Measurements from ENCODE around the gene KCNIP1. TPM values are rescaled to one million over a fixed set of nuclear protein-coding genes. Genes with fewer than 3 reads are reported as not detected.

Gene KCNIP1
- polyA plus RNA-seq, 1 donor from 2014 or later = 13.8 TPM

- H3K27me3 ChIP-seq (ENCODE audit: insufficient read depth, low read depth, low read length) = no peaks in the 10 kb centered on the region
- no peaks in the 10 kb centered on the region for H3F3A ChIP-seq (ENCODE audit: insufficient read depth, low read length, poor library complexity, severe bottlenecking)
- no peaks in the 10 kb centered on the region for H3K9me2 ChIP-seq (ENCODE audit: insufficient read depth, low read length)
- H2AFZ ChIP-seq (ENCODE audit: low read depth, low read length) = no peak overlapping the region
- H3K4me3 ChIP-seq (ENCODE audit: low read length) = no peak overlapping the region
- H4K20me1 ChIP-seq (ENCODE audit: insufficient read depth) = no peaks in the 10 kb centered on the region
- no peaks in the 10 kb centered on the region for H3K36me3 ChIP-seq (ENCODE audit: insufficient read depth, low read length)
- no peak overlapping the region for H3K9ac ChIP-seq (ENCODE audit: low read length)
- no peaks in the 10 kb centered on the region for H3K9me3 ChIP-seq (ENCODE audit: low read length)
- TF ChIP-seq CTCF (IDR thresholded peaks at IDR 0.05; ENCODE audit: poor library complexity, severe bottlenecking) = no peak
- TF ChIP-seq EZH2 (IDR thresholded peaks at IDR 0.05; ENCODE audit: borderline replicate concordance, insufficient read depth, low read length, poor library complexity, severe bottlenecking) = no peak
- no peak for TF ChIP-seq MXI1 (conservative IDR thresholded peaks at IDR 0.05; ENCODE audit: poor library complexity, severe bottlenecking)
- no peak for TF ChIP-seq POLR2AphosphoS5 (IDR thresholded peaks at IDR 0.05)
- TF ChIP-seq EP300 (conservative IDR thresholded peaks at IDR 0.05; ENCODE audit: poor library complexity, severe bottlenecking) = no peak
- no peak for TF ChIP-seq SMC3 (conservative IDR thresholded peaks at IDR 0.05; ENCODE audit: poor library complexity)
- no peak for TF ChIP-seq REST (IDR thresholded peaks at IDR 0.05; ENCODE audit: borderline replicate concordance)
- TF ChIP-seq RAD21 (conservative IDR thresholded peaks at IDR 0.05) = no peak
- TF ChIP-seq TAF1 (IDR thresholded peaks at IDR 0.05; ENCODE audit: low read depth) = no peak
- H3K4me2 ChIP-seq (ENCODE audit: low read length) = no peak overlapping the region
- H3K27ac ChIP-seq (ENCODE audit: low read length) = no peak overlapping the region
- H3K79me2 ChIP-seq (replicated peaks; ENCODE audit: insufficient read depth, low read length) = no peaks in the 10 kb centered on the region
These were observed 5.5 kb downstream of the KCNIP1 start for GRCh38 chr5:170509348-170509660.

DNA sequence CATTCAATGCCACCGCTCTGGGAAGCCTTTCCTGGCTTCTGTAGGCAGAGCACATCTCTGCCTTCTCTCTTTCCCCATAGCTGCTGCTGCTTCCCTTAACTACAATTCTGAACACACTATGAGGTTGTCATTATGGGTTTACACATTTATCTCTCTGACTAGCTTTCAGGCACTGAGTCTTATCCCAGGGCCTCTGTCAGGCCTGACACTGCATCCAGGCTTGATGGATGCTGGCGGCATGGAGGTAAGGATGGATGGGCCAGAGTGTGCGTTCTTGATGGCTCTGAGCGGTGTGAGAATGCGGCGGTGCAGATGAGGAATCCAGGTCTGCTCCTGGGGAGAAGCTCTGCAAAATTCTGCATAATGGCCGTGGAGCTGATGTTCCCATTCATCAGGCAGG is 6.3 kb downstream of the KCNIP1 start:
- Histone ChIP-seq H3K4me2 (ENCODE audit: low read length) (no peak overlapping the region), H4K20me1 (ENCODE audit: insufficient read depth) (no peaks in the 10 kb centered on the region), H3K27ac (ENCODE audit: low read length) (no peak overlapping the region), H3K9me3 (ENCODE audit: low read length) (no peaks in the 10 kb centered on the region), H3F3A (ENCODE audit: insufficient read depth, low read length, poor library complexity, severe bottlenecking) (no peaks in the 10 kb centered on the region), H3K9me2 (ENCODE audit: insufficient read depth, low read length) (no peaks in the 10 kb centered on the region), H3K4me3 (ENCODE audit: low read length) (no peak overlapping the region), H3K36me3 (ENCODE audit: insufficient read depth, low read length) (no peaks in the 10 kb centered on the region), H2AFZ (ENCODE audit: low read depth, low read length) (no peak overlapping the region), H3K27me3 (ENCODE audit: insufficient read depth, low read depth, low read length) (no peaks in the 10 kb centered on the region), H3K79me2 (replicated peaks; ENCODE audit: insufficient read depth, low read length) (no peaks in the 10 kb centered on the region), H3K9ac (ENCODE audit: low read length) (no peak overlapping the region)
- TF ChIP-seq REST (IDR thresholded peaks at IDR 0.05; ENCODE audit: borderline replicate concordance) = peak; percentile 54
- no peak for TF ChIP-seq SMC3 (conservative IDR thresholded peaks at IDR 0.05; ENCODE audit: poor library complexity)
- TF ChIP-seq MXI1 (conservative IDR thresholded peaks at IDR 0.05; ENCODE audit: poor library complexity, severe bottlenecking) = no peak
